ENCODE data around the gene PIGU. TPM values are rescaled to one million over a fixed set of nuclear protein-coding genes. Genes with fewer than 3 reads are reported as not detected.

The PIGU gene
- total and polyA plus RNA-seq, 2 donors (not counting 1 experiment from before 2014, with no cell fraction given): 6.4 to 42.6 TPM

DNA sequence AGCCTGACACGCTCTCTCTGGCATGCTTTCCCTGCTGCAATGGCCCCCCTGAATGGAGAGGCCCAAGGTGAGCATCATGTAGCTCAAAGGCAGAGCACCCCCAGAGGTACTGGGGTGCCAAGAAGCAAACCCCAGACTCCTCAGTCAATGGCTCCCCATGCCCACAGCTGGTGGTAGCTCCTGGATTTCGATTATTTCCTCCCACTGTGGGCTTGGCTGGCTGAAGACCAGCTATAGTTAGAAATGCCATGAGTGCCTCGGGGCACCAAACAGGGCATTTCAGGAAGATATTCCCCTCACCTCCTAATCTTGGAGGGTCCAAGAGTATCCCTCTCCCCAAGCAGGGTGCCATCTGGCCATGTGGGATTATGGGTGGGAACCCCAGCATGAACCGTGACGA, 101.6 kb downstream of the PIGU start:
- no peak overlapping the region for H2AFZ ChIP-seq (ENCODE audit: low read length)
- no peak overlapping the region for H3K4me3 ChIP-seq (replicated peaks in 1 of 4; ENCODE audit: control extremely low read depth in 1 of 4, insufficient read depth in 1 of 4, low read depth in 3 of 4, low read length in 4 of 4)
- H4K20me1 ChIP-seq (ENCODE audit: control insufficient read depth, extremely low read depth, insufficient read depth, low read length): no peaks in the 10 kb centered on the region
- TF ChIP-seq, protein P1, sequence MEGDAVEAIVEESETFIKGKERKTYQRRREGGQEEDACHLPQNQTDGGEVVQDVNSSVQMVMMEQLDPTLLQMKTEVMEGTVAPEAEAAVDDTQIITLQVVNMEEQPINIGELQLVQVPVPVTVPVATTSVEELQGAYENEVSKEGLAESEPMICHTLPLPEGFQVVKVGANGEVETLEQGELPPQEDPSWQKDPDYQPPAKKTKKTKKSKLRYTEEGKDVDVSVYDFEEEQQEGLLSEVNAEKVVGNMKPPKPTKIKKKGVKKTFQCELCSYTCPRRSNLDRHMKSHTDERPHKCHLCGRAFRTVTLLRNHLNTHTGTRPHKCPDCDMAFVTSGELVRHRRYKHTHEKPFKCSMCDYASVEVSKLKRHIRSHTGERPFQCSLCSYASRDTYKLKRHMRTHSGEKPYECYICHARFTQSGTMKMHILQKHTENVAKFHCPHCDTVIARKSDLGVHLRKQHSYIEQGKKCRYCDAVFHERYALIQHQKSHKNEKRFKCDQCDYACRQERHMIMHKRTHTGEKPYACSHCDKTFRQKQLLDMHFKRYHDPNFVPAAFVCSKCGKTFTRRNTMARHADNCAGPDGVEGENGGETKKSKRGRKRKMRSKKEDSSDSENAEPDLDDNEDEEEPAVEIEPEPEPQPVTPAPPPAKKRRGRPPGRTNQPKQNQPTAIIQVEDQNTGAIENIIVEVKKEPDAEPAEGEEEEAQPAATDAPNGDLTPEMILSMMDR (conservative IDR thresholded peaks at IDR 0.05 in 1 of 2, IDR thresholded peaks at IDR 0.05 in 1 of 2; ENCODE audit: low read depth in 1 of 2, low read length in 2 of 2): no peak
- no peak for TF ChIP-seq EZH2 (IDR thresholded peaks at IDR 0.05; ENCODE audit: low read length, missing control alignments)
- DNase-seq (ENCODE audit: low read depth in 2 of 2): no peak
- no peak overlapping the region for H3K27ac ChIP-seq (ENCODE audit: insufficient read depth, low read length)
- H3K27me3 ChIP-seq (ENCODE audit: control insufficient read depth, insufficient read depth, low read length): no peaks in the 10 kb centered on the region
- no peak overlapping the region for H3K4me2 ChIP-seq (ENCODE audit: extremely low read depth, insufficient read depth, low read length)
- H3K9ac ChIP-seq (ENCODE audit: insufficient read depth, low read length): no peak overlapping the region
- H3K9me3 ChIP-seq (ENCODE audit: control insufficient read depth, insufficient read depth, low read depth, low read length): no peaks in the 10 kb centered on the region
- H3K79me2 ChIP-seq (ENCODE audit: control insufficient read depth, insufficient read depth, low read length): no peaks in the 10 kb centered on the region
- H3K36me3 ChIP-seq (ENCODE audit: control insufficient read depth, insufficient read depth, low read length): no peaks in the 10 kb centered on the region
- peaks cover 5% of the 10 kb centered on the region for H3K4me1 ChIP-seq (ENCODE audit: control insufficient read depth, extremely low read depth, insufficient read depth, low read length)

DNA sequence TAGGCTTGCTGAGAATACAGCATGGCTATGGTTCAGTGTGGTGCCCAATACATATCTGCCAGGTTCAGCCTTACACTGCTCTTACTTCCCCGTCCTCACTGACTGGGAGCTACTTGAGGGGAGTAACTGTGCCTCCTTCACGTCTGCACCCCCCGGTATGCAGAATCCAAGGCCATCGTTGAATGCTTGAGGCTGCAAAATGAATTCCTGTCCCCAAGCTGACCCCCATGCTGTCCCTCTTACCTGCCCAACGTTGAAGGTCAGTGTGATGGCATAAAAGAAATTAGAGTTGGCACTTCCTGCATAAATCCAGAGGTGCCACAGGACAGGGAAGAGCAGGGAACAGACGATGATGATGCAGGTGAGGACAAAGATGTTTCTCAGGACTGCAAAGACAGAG, 102.0 kb downstream of the PIGU start:
- H3K4me1 ChIP-seq (ENCODE audit: control insufficient read depth, extremely low read depth, insufficient read depth, low read length): peaks cover 5% of the 10 kb centered on the region
- DNase-seq (ENCODE audit: low read depth in 2 of 2): no peak
- H3K9me3 ChIP-seq (ENCODE audit: control insufficient read depth, insufficient read depth, low read depth, low read length): no peaks in the 10 kb centered on the region
- H4K20me1 ChIP-seq (ENCODE audit: control insufficient read depth, extremely low read depth, insufficient read depth, low read length): no peaks in the 10 kb centered on the region
- no peak overlapping the region for H2AFZ ChIP-seq (ENCODE audit: low read length)
- no peak for TF ChIP-seq EZH2 (IDR thresholded peaks at IDR 0.05; ENCODE audit: low read length, missing control alignments)
- TF ChIP-seq, protein P1 (conservative IDR thresholded peaks at IDR 0.05 in 1 of 2, IDR thresholded peaks at IDR 0.05 in 1 of 2; ENCODE audit: low read depth in 1 of 2, low read length in 2 of 2): no peak
- H3K27me3 ChIP-seq (ENCODE audit: control insufficient read depth, insufficient read depth, low read length): no peaks in the 10 kb centered on the region
- H3K4me2 ChIP-seq (ENCODE audit: extremely low read depth, insufficient read depth, low read length): no peak overlapping the region
- no peaks in the 10 kb centered on the region for H3K79me2 ChIP-seq (ENCODE audit: control insufficient read depth, insufficient read depth, low read length)
- H3K9ac ChIP-seq (ENCODE audit: insufficient read depth, low read length): no peak overlapping the region
- H3K4me3 ChIP-seq (replicated peaks in 1 of 4; ENCODE audit: control extremely low read depth in 1 of 4, insufficient read depth in 1 of 4, low read depth in 3 of 4, low read length in 4 of 4): no peak overlapping the region
- H3K36me3 ChIP-seq (ENCODE audit: control insufficient read depth, insufficient read depth, low read length): no peaks in the 10 kb centered on the region
- H3K27ac ChIP-seq (ENCODE audit: insufficient read depth, low read length): no peak overlapping the region

DNA sequence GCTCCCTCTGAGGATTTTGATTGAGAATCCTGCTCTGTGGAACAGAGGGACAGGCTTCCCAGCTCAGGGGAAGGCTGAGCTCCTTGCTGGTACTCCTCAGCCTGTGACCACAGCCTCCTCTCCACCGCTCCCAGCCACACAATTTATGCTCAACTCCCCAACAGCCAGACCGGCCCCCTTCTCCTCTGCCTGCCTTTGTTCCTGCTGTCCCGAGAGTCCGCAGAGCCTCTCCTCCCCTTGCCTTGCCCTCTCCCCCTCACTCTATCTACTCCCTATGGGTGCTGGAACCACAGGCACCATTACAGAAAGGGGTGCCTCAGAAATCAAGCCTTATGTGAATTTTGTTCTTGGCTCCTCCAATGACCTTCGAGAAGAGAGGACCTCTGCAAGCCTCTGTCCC, 102.5 kb downstream of the PIGU start:
- Histone ChIP-seq H3K27ac (ENCODE audit: insufficient read depth, low read length) (no peak overlapping the region), H2AFZ (ENCODE audit: low read length) (no peak overlapping the region), H3K36me3 (ENCODE audit: control insufficient read depth, insufficient read depth, low read length) (no peaks in the 10 kb centered on the region), H3K9me3 (ENCODE audit: control insufficient read depth, insufficient read depth, low read depth, low read length) (no peaks in the 10 kb centered on the region), H3K79me2 (ENCODE audit: control insufficient read depth, insufficient read depth, low read length) (no peaks in the 10 kb centered on the region), H3K4me2 (ENCODE audit: extremely low read depth, insufficient read depth, low read length) (no peak overlapping the region), H3K4me1 (ENCODE audit: control insufficient read depth, extremely low read depth, insufficient read depth, low read length) (peaks cover 3% of the 10 kb centered on the region), H3K27me3 (ENCODE audit: control insufficient read depth, insufficient read depth, low read length) (no peaks in the 10 kb centered on the region), H4K20me1 (ENCODE audit: control insufficient read depth, extremely low read depth, insufficient read depth, low read length) (no peaks in the 10 kb centered on the region), H3K9ac (ENCODE audit: insufficient read depth, low read length) (no peak overlapping the region), H3K4me3 (replicated peaks in 1 of 4; ENCODE audit: control extremely low read depth in 1 of 4, insufficient read depth in 1 of 4, low read depth in 3 of 4, low read length in 4 of 4) (no peak overlapping the region)
- TF ChIP-seq EZH2 (IDR thresholded peaks at IDR 0.05; ENCODE audit: low read length, missing control alignments): no peak
- TF ChIP-seq, protein P1 (conservative IDR thresholded peaks at IDR 0.05 in 1 of 2, IDR thresholded peaks at IDR 0.05 in 1 of 2; ENCODE audit: low read depth in 1 of 2, low read length in 2 of 2): no peak
- DNase-seq (ENCODE audit: low read depth in 2 of 2): no peak
